Upper lobe of left lung (tissue), 4 donors: ENCODE data around the gene RASGEF1B.

Experiments used
- EP300 ChIP-seq, 4 donors: sonication (generic); formaldehyde crosslinking; IDR thresholded peaks; one replicate each; pipeline ENCODE4 v1.5.1; 2017; ENCODE audit warnings: antibody characterized with exemption in 4 of 4, control low read depth in 2 of 4
- POLR2A ChIP-seq, 4 donors: fragments of 450-650 bp; IDR thresholded peaks; one replicate each; pipeline ENCODE4 v1.5.1; 2016 to 2017; ENCODE audit warnings: antibody characterized with exemption in 4 of 4, mild to moderate bottlenecking in 2 of 4
- TF ChIP-seq, protein P1 (sequence below), 6 experiments: fragments of 450-650 bp in 4 of 6; fragments of 200-600 bp in 2 of 6; sonication (generic) in 2 of 6; IDR thresholded peaks; one replicate each; pipeline ENCODE4 v1.5.1; 2016 to 2019; ENCODE audit warnings: antibody characterized with exemption in 6 of 6

DNA sequence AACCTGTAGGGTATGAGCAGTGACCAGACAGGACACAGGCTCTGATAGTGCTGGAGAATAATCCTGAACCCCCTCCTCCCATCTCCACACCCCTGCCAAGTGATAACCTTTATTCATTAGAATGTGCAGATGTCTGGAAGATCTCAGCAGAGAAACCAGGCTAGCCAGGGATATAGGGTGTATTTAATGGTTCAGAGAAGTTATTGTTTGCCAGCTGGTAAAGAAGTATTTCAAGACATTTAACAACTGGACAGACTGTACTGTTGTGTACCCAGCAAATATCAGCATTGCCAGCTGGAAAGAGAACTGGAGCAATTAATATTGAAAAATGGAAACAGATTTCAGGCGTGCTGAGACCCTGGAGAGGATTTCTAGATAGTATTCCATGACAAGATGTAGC, 94.5 kb downstream of the RASGEF1B start:
- TF ChIP-seq, protein P1, sequence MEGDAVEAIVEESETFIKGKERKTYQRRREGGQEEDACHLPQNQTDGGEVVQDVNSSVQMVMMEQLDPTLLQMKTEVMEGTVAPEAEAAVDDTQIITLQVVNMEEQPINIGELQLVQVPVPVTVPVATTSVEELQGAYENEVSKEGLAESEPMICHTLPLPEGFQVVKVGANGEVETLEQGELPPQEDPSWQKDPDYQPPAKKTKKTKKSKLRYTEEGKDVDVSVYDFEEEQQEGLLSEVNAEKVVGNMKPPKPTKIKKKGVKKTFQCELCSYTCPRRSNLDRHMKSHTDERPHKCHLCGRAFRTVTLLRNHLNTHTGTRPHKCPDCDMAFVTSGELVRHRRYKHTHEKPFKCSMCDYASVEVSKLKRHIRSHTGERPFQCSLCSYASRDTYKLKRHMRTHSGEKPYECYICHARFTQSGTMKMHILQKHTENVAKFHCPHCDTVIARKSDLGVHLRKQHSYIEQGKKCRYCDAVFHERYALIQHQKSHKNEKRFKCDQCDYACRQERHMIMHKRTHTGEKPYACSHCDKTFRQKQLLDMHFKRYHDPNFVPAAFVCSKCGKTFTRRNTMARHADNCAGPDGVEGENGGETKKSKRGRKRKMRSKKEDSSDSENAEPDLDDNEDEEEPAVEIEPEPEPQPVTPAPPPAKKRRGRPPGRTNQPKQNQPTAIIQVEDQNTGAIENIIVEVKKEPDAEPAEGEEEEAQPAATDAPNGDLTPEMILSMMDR (IDR thresholded peaks at IDR 0.05), result no peak
- TF ChIP-seq EP300 (IDR thresholded peaks at IDR 0.05), result no peak
- no peak for TF ChIP-seq POLR2A (IDR thresholded peaks at IDR 0.05)
